Activated CD8-positive, alpha-beta T cell treated with anti-CD3 and anti-CD28 coated beads, Interleukin-2, amount 10 ng/mL, durations not matched to agents 7 days and 5 days (primary cell): ENCODE results near the gene CFAP206. TPM values are rescaled to one million over a fixed set of nuclear protein-coding genes. Genes with fewer than 3 reads are reported as not detected.
A peak's percentile ranks its signal among the peaks of the same experiment; 100 is the strongest.

Source experiments
- ATAC-seq: fragments of 150-1000 bp; cut with Tn5 transposase; one replicate; pipeline ENCODE4 v1.10.0; 2021; ENCODE audit warnings: moderate library complexity
- CTCF ChIA-PET: fragments of 350-600 bp; sonication (Branson Sonifier 250); formaldehyde crosslinking; loops from one replicate; lab custom pipeline; 2021; ENCODE audit warnings: antibody characterized with exemption; lab: Charles Lee
- POLR2A ChIA-PET: fragments of 350-600 bp; sonication (Branson Sonifier 250); formaldehyde crosslinking; loops from one replicate; lab custom pipeline; 2021; ENCODE audit warnings: antibody characterized with exemption; lab: Charles Lee
- DNase-seq: peaks from one replicate; pipeline ENCODE4 v3.0.0-alpha.2; 2020
- H3K27ac Mint-ChIP-seq: one replicate; pipeline ENCODE4 v1.8.0; 2021; ENCODE audit warnings: mild to moderate bottlenecking, mixed read lengths
- H3K27me3 Mint-ChIP-seq: one replicate; pipeline ENCODE4 v1.8.0; 2021; ENCODE audit warnings: low read depth, mixed read lengths
- H3K36me3 Mint-ChIP-seq: one replicate; pipeline ENCODE4 v1.8.0; 2021; ENCODE audit warnings: low read depth, mixed read lengths
- H3K4me1 Mint-ChIP-seq: one replicate; pipeline ENCODE4 v1.8.0; 2021; ENCODE audit warnings: low read depth, mixed read lengths
- H3K4me3 Mint-ChIP-seq: one replicate; pipeline ENCODE4 v1.8.0; 2021; ENCODE audit warnings: mild to moderate bottlenecking, mixed read lengths
- H3K9me3 Mint-ChIP-seq: one replicate; pipeline ENCODE4 v1.8.0; 2022; ENCODE audit warnings: mixed read lengths; ENCODE audit not compliant: insufficient read depth
- total RNA-seq, 2 experiments: library from RNA; stranded (reverse); gene quantifications; one replicate each; pipeline ENCODE4 v1.2.3, GENCODE V29; 2021

Gene CFAP206, protein sequence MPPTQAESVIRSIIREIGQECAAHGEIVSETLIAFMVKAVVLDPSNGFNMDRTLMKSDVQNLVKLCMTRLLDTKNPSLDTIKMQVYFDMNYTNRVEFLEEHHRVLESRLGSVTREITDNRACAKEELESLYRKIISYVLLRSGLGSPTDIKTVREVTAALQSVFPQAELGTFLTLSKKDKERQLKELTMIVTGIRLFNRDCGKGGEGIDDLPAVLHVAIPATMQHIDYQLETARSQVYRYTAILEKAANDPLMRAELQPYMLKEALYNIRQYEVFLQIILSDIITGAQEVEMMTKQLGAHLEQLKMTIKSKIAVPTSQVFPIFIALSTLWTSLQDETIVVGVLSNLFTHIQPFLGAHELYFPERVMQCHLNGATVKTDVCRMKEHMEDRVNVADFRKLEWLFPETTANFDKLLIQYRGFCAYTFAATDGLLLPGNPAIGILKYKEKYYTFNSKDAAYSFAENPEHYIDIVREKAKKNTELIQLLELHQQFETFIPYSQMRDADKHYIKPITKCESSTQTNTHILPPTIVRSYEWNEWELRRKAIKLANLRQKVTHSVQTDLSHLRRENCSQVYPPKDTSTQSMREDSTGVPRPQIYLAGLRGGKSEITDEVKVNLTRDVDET
- not detected for total RNA-seq

GRCh38 chr6:87407901-87408720 is at the start of gene CFAP206:
TSS of gene CFAP206 (plus strand) at chr6:87407972. CDS start at chr6:87409840, 1,868 bp downstream.
- no peaks in the 10 kb centered on the region for H3K36me3 Mint-ChIP-seq
- ChIA-PET CTCF (interaction anchor here (1.2 to 1.5 kb wide), 2 partner anchors 15 to 86 kb away, joined by 8 read pairs; partner anchors contain the start of gene SMIM8), POLR2A (no interaction called here)
- DNase-seq (peak; percentile 84), ATAC-seq (peak; percentile 89)
- H3K27ac Mint-ChIP-seq, result peak within 1 kb of the TSS; percentile 67
- peaks cover 7% of the 10 kb centered on the region for H3K4me1 Mint-ChIP-seq
- H3K27me3 Mint-ChIP-seq, result peaks cover 28% of the 10 kb centered on the region
- H3K9me3 Mint-ChIP-seq, result no peaks in the 10 kb centered on the region
- peak within 1 kb of the TSS; percentile 75 for H3K4me3 Mint-ChIP-seq

DNA sequence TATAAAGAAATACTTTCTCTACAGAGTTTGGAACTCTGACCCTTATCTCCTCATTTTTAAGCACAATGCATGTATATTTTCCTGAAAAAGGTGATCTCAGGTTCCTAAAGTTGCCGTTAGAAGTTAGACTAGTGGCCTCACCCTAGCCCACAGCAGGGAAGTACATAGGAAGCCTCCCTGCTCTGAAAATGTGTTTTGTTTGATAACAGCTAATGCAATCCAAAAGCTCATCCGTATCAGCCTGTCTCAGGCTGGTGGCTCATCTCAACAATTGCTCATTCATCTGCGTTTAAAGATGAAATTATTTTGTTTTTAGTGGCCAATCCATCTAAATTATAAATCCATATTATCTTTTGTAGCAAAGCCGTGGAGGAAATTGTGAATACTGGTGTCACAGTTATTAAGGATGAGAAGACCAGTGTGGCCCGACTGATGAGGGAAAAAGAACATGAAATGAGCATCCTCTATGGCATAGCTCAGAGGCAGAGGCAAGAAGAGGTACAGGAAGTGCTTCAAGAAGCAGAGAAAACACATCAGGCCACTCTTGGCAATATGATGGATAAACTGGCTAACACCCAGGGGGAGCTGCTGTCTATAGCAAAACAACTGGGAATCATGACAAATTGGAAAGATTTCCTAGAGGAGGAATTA is 43.0 kb upstream of the CFAP206 start:
- Mint-ChIP-seq H3K9me3 (no peaks in the 10 kb centered on the region), H3K36me3 (peaks cover 2% of the 10 kb centered on the region), H3K4me1 (no peaks in the 10 kb centered on the region), H3K27me3 (no peaks in the 10 kb centered on the region), H3K4me3 (no peak overlapping the region), H3K27ac (no peak overlapping the region)
- ATAC-seq, result no peak
- ChIA-PET POLR2A (interaction anchor here (0.7 kb wide), 1 partner anchor 540 kb away, joined by 4 read pairs; no protein-coding TSS in a partner anchor), CTCF (interaction anchor here (1.0 kb wide), 1 partner anchor 225 kb away, joined by 3 read pairs; no protein-coding TSS in a partner anchor)
- DNase-seq, result no peak

DNA sequence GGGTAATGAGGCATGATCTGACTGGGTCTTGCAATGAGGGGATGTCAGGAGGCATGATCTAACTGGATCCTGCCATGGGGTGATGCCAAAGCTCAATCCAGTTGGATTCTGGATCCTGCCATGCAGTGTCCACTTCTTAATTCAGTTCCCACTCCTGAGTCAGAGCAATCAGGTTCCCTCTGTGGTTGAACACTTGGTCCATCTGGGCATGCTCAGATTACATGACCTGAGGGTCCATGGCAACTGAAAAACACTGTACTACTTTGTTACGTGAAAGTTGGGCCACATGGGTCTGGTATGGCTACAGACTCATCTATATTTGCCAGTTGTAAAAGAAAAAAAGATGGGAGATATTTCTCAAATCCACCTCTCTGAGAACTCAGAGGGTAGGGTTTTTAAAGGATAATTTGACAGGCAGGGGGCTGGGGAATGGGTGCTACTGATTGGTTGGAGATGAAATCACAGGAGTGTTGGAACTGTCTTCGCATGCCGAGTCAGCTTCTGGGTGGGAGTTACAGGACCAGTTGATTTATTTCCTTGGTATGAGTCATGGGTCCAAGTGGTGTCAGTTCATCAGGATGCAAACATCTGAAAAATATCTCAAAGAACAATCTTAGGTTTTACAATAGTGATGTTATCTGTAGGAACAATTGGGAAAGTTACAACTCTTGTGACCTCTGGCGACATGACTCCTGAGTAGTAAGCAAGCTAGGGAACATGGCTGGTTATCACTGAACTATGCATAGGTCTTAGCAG is 41.5 kb upstream of the CFAP206 start:
- no peaks in the 10 kb centered on the region for H3K9me3 Mint-ChIP-seq
- H3K27ac Mint-ChIP-seq, result no peak overlapping the region
- H3K36me3 Mint-ChIP-seq, result peaks cover 2% of the 10 kb centered on the region
- H3K4me3 Mint-ChIP-seq, result no peak overlapping the region
- CTCF ChIA-PET, result interaction anchor here (0.7 kb wide), 1 partner anchor 26 kb away, joined by 3 read pairs; no protein-coding TSS in a partner anchor
- POLR2A ChIA-PET, result no interaction called here
- no peaks in the 10 kb centered on the region for H3K27me3 Mint-ChIP-seq
- DNase-seq (no peak), ATAC-seq (no peak)
- H3K4me1 Mint-ChIP-seq, result no peaks in the 10 kb centered on the region

DNA sequence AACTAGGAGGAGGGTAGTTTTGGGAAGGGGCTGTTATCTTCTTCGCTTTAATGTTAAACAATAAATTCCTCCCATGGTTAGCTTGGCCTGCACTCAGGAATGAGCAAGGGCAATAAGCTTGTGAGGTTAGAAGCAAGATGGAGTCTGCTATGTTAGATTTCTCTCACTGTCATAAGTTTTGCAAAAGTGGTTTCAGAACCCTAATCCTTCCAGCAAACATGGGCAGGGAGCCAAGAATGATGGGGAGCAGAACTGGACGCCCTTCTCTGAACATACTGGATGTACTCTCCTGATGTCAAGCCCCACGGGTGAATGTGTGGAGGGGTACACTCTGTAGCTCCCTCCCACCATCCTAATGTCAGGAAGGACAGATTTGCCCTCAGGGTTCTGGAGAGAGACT is 40.9 kb upstream of the CFAP206 start:
- Mint-ChIP-seq H3K27ac (no peak overlapping the region), H3K4me3 (no peak overlapping the region), H3K27me3 (no peaks in the 10 kb centered on the region), H3K9me3 (no peaks in the 10 kb centered on the region), H3K4me1 (no peaks in the 10 kb centered on the region), H3K36me3 (peaks cover 2% of the 10 kb centered on the region)
- CTCF ChIA-PET, result interaction anchor here (0.7 kb wide), 1 partner anchor 26 kb away, joined by 3 read pairs; no protein-coding TSS in a partner anchor
- POLR2A ChIA-PET, result no interaction called here
- DNase-seq, result no peak
- no peak for ATAC-seq

GRCh38 chr6:87373377-87373776 is 34.4 kb upstream of the CFAP206 start:
- no peak overlapping the region for H3K4me3 Mint-ChIP-seq
- POLR2A ChIA-PET, result no interaction called here
- CTCF ChIA-PET, result interaction anchor here (1.4 kb wide), 1 partner anchor 20 kb away, joined by 4 read pairs; no protein-coding TSS in a partner anchor
- peaks cover 4% of the 10 kb centered on the region for H3K9me3 Mint-ChIP-seq
- H3K4me1 Mint-ChIP-seq, result peaks cover 3% of the 10 kb centered on the region
- H3K36me3 Mint-ChIP-seq, result no peaks in the 10 kb centered on the region
- DNase-seq, result no peak
- H3K27ac Mint-ChIP-seq, result no peak overlapping the region
- no peaks in the 10 kb centered on the region for H3K27me3 Mint-ChIP-seq
- no peak for ATAC-seq

GRCh38 chr6:87375315-87375714 is 32.5 kb upstream of the CFAP206 start:
- H3K9me3 Mint-ChIP-seq, result peaks cover 4% of the 10 kb centered on the region
- DNase-seq (no peak), ATAC-seq (no peak)
- no peak overlapping the region for H3K4me3 Mint-ChIP-seq
- H3K27me3 Mint-ChIP-seq, result no peaks in the 10 kb centered on the region
- ChIA-PET POLR2A (no interaction called here), CTCF (no interaction called here)
- H3K36me3 Mint-ChIP-seq, result no peaks in the 10 kb centered on the region
- peaks cover 8% of the 10 kb centered on the region for H3K4me1 Mint-ChIP-seq
- H3K27ac Mint-ChIP-seq, result no peak overlapping the region

GRCh38 chr6:87376643-87377042 is 31.1 kb upstream of the CFAP206 start:
- ChIA-PET CTCF (no interaction called here), POLR2A (no interaction called here)
- no peaks in the 10 kb centered on the region for H3K27me3 Mint-ChIP-seq
- no peak overlapping the region for H3K27ac Mint-ChIP-seq
- DNase-seq, result no peak
- H3K9me3 Mint-ChIP-seq, result peaks cover 4% of the 10 kb centered on the region
- no peaks in the 10 kb centered on the region for H3K36me3 Mint-ChIP-seq
- H3K4me3 Mint-ChIP-seq, result no peak overlapping the region
- ATAC-seq, result no peak
- H3K4me1 Mint-ChIP-seq, result peaks cover 8% of the 10 kb centered on the region

- CTCF ChIA-PET, result interaction anchor here (0.8 kb wide), 1 partner anchor 15 kb away, joined by 3 read pairs; no protein-coding TSS in a partner anchor
- Mint-ChIP-seq H3K4me3 (no peak overlapping the region), H3K27ac (no peak overlapping the region), H3K4me1 (peaks cover 8% of the 10 kb centered on the region), H3K9me3 (no peaks in the 10 kb centered on the region), H3K27me3 (no peaks in the 10 kb centered on the region), H3K36me3 (no peaks in the 10 kb centered on the region)
- POLR2A ChIA-PET, result no interaction called here
- ATAC-seq (no peak), DNase-seq (no peak)
Measured at GRCh38 chr6:87378947-87379346, 28.8 kb upstream of the CFAP206 start.

DNA sequence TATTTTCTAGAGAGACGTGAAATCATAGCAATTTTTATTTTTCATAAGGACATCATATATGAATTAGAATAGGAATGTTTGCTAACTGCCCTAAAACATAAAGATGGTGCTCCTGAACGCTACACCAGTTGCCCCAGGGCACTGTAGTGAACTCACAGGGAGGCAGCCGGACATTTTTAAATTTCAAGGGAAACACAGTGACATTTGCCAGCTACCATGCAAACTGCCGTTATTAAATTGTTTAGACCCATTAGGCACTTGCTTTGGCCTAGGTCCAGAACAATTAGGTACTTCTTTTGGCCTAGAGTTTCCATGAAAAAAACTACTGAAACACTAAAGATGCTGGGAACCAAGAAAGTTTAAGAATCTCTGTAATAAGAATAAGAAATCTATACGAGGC is 24.9 kb upstream of the CFAP206 start:
- no peak overlapping the region for H3K27ac Mint-ChIP-seq
- DNase-seq (no peak), ATAC-seq (no peak)
- POLR2A ChIA-PET, result no interaction called here
- H3K27me3 Mint-ChIP-seq, result no peaks in the 10 kb centered on the region
- peaks cover 5% of the 10 kb centered on the region for H3K4me1 Mint-ChIP-seq
- H3K9me3 Mint-ChIP-seq, result no peaks in the 10 kb centered on the region
- CTCF ChIA-PET, result interaction anchor here (1.5 kb wide), 1 partner anchor 11 kb away, joined by 4 read pairs; no protein-coding TSS in a partner anchor
- no peak overlapping the region for H3K4me3 Mint-ChIP-seq
- no peaks in the 10 kb centered on the region for H3K36me3 Mint-ChIP-seq

GRCh38 chr6:87384038-87384437 is 23.7 kb upstream of the CFAP206 start:
- H3K27ac Mint-ChIP-seq, result no peak overlapping the region
- H3K9me3 Mint-ChIP-seq, result no peaks in the 10 kb centered on the region
- H3K4me3 Mint-ChIP-seq, result no peak overlapping the region

More at GRCh38 chr6:87384038-87384437, 23.7 kb upstream of the CFAP206 start:
- DNase-seq, result no peak
- H3K4me1 Mint-ChIP-seq, result peaks cover 2% of the 10 kb centered on the region
- POLR2A ChIA-PET, result no interaction called here
- no peaks in the 10 kb centered on the region for H3K36me3 Mint-ChIP-seq
- CTCF ChIA-PET, result no interaction called here
- H3K27me3 Mint-ChIP-seq, result no peaks in the 10 kb centered on the region
- no peak for ATAC-seq
